GM12892 (cell line): Measurements from ENCODE around the gene EPB41.

Experiments
- POLR2A ChIP-seq: IDR thresholded peaks from 2 replicates; pipeline ENCODE4 v1.6.1; 2011; ENCODE audit warnings: low read depth, low read length, control low read depth
- POLR2AphosphoS5 ChIP-seq: IDR thresholded peaks from 2 replicates; pipeline ENCODE4 v1.6.1; 2011; ENCODE audit warnings: low read depth, low read length, control low read depth
- TAF1 ChIP-seq: IDR thresholded peaks from 2 replicates; pipeline ENCODE4 v1.6.1; 2011; ENCODE audit warnings: low read depth, mild to moderate bottlenecking, control low read depth, low read length, borderline replicate concordance

DNA sequence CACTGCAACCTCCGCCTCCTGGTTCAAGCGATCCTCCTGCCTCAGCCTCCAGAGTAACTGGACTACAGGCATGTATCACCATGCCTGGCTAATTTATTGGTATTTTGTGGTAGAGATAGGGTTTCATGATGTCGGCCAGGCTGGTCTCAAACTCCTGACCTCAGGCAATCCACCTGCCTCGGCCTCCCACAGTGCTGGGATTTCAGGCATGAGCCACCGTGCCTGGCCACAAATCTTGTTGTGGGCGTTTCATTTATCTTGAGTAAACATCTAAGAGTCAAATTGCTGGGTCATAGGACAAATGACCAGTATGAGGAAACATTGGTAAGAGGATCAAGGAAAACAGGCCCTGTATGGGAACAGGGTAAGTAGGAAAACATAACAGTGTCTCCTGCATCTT, 191.5 kb downstream of the EPB41 start:
- TF ChIP-seq POLR2AphosphoS5 = no peak
- no peak for TF ChIP-seq TAF1
- TF ChIP-seq POLR2A = no peak
